ENCODE results near the gene CCDC85C. TPM values are rescaled to one million over a fixed set of nuclear protein-coding genes. Genes with fewer than 3 reads are reported as not detected.
A peak's percentile ranks its signal among the peaks of the same experiment; 100 is the strongest.

Gene CCDC85C
- total and polyA plus RNA-seq, 3 donors from 2014 or later = 25.6 to 28.3 (median 26.4) TPM

DNA sequence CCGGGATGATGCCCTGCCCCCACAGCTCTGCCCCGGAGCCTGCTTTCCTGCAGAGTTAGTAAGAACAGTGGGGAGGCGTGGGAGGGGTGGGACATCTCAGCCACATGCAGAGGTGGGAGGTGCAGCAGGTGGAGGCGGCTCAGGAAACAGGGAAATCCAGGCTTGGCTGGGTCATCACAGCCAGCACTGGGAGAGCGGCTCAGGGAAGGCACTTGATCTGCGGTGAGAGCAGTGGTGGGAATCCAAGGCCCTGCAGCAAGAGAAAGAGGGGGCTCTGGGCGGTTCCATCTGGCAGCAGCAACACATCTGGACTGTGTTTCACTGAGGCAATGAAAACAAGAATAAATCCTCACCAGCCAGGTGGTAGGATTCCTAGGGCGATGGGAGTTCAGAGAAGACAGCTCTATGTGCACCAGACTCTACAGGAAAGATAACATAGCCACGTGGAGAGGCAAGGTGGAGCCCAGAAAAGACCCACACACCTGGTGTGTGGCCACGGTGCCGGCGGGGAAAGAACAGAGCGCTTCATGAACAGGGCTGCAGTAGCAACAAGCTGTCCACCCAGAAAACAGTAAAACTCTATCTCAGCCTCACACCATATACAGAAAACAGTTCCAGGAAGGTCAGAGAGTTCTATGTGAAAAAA is 57.6 kb downstream of the CCDC85C start:
- Histone ChIP-seq H3K27ac (no peak overlapping the region), H3K4me3 (no peak overlapping the region), H3K36me3 (ENCODE audit: low read depth, missing control alignments) (no peaks in the 10 kb centered on the region), H3K4me1 (peaks cover 46% of the 10 kb centered on the region), H3K9me3 (no peaks in the 10 kb centered on the region), H3K27me3 (no peaks in the 10 kb centered on the region)
- DNase-seq = no peak
- intact Hi-C loops (cut with DNase I; ENCODE audit: low total_unique reads) = no loop called here
- TF ChIP-seq POLR2A (IDR thresholded peaks at IDR 0.05) = no peak
- TF ChIP-seq, protein P1, sequence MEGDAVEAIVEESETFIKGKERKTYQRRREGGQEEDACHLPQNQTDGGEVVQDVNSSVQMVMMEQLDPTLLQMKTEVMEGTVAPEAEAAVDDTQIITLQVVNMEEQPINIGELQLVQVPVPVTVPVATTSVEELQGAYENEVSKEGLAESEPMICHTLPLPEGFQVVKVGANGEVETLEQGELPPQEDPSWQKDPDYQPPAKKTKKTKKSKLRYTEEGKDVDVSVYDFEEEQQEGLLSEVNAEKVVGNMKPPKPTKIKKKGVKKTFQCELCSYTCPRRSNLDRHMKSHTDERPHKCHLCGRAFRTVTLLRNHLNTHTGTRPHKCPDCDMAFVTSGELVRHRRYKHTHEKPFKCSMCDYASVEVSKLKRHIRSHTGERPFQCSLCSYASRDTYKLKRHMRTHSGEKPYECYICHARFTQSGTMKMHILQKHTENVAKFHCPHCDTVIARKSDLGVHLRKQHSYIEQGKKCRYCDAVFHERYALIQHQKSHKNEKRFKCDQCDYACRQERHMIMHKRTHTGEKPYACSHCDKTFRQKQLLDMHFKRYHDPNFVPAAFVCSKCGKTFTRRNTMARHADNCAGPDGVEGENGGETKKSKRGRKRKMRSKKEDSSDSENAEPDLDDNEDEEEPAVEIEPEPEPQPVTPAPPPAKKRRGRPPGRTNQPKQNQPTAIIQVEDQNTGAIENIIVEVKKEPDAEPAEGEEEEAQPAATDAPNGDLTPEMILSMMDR (IDR thresholded peaks at IDR 0.05) = no peak
- WGBS, 2 donors = 57 to 61% methylated on average over 13 of the region's 13 CpGs

- 56 to 71% methylated on average over 3 to 6 of the region's 6 CpGs for WGBS, 2 donors
- H3K9me3 ChIP-seq = no peaks in the 10 kb centered on the region
- peak overlapping the region in 1 of 2 donors; percentile 18 for H3K27ac ChIP-seq
- DNase-seq = no peak
- intact Hi-C loops (cut with DNase I; ENCODE audit: low total_unique reads) = no loop called here
- no peaks in the 10 kb centered on the region for H3K36me3 ChIP-seq (ENCODE audit: low read depth, missing control alignments)
- H3K4me3 ChIP-seq = no peak overlapping the region
- H3K27me3 ChIP-seq = no peaks in the 10 kb centered on the region
- peaks cover 46% of the 10 kb centered on the region for H3K4me1 ChIP-seq
- TF ChIP-seq, protein P1 (IDR thresholded peaks at IDR 0.05) = no peak
- no peak for TF ChIP-seq POLR2A (IDR thresholded peaks at IDR 0.05)
Measured at GRCh38 chr14:99545586-99545985, 58.4 kb downstream of the CCDC85C start.

- H3K27ac ChIP-seq = peak overlapping the region in 1 of 2 donors; percentile 18
- WGBS, 2 donors = 64 to 72% methylated on average over 10 to 11 of the region's 11 CpGs
- peak; percentile 81 for DNase-seq
- no peaks in the 10 kb centered on the region for H3K27me3 ChIP-seq
- intact Hi-C loops (cut with DNase I; ENCODE audit: low total_unique reads) = no loop called here
- no peak overlapping the region for H3K4me3 ChIP-seq
- TF ChIP-seq, protein P1 (IDR thresholded peaks at IDR 0.05) = no peak
- TF ChIP-seq POLR2A (IDR thresholded peaks at IDR 0.05) = no peak
- no peaks in the 10 kb centered on the region for H3K9me3 ChIP-seq
- no peaks in the 10 kb centered on the region for H3K36me3 ChIP-seq (ENCODE audit: low read depth, missing control alignments)
- H3K4me1 ChIP-seq = peaks cover 40% of the 10 kb centered on the region
Measured at GRCh38 chr14:99544991-99545390, 59.0 kb downstream of the CCDC85C start.

DNA sequence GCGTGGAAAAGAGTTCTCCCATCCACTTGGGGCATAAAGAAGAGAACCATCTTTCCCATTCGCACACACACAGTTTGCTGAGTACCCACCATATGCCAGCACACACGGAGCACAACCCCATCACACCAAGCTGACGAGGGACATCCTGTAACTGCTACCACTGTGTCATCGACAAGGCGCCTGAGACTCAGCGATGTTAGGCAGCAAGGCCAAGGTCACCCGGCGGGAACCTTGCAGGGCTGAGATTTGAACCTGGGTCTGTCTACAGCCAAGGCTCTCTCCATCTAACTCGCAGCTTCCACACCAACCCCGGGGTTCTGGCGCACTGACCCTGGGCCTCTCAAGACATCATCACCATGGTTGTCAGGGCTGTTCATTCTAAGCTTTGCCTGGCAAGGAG is 60.0 kb downstream of the CCDC85C start:
- peak overlapping the region in 1 of 2 donors; percentile 10 for H3K27ac ChIP-seq
- peaks cover 30% of the 10 kb centered on the region for H3K4me1 ChIP-seq
- intact Hi-C loops (cut with DNase I; ENCODE audit: low total_unique reads) = no loop called here

More for the DNA sequence above, 60.0 kb downstream of the CCDC85C start:
- no peak for TF ChIP-seq POLR2A (IDR thresholded peaks at IDR 0.05)
- TF ChIP-seq, protein P1 (IDR thresholded peaks at IDR 0.05) = no peak
- DNase-seq = no peak
- H3K27me3 ChIP-seq = no peaks in the 10 kb centered on the region
- no peaks in the 10 kb centered on the region for H3K36me3 ChIP-seq (ENCODE audit: low read depth, missing control alignments)
- 80 to 90% methylated on average over 2 to 12 of the region's 12 CpGs for WGBS, 2 donors
- H3K9me3 ChIP-seq = no peaks in the 10 kb centered on the region
- H3K4me3 ChIP-seq = no peak overlapping the region

All from testis (tissue), 3 donors.